Hematopoietic multipotent progenitor cell treated with erythropoietin and hydrocortisone succinate and interleukin-3 and kit ligand, for 8 days (in vitro differentiated cells): ENCODE measurements around the gene CHIC2.

Source experiments
- DNase-seq: peaks from one replicate; pipeline ENCODE4 v3.0.0-alpha.2; 2015

Gene CHIC2

GRCh38 chr4:53997898-53998297 is 66.5 kb downstream of the CHIC2 start:
- no peak for DNase-seq

DNA sequence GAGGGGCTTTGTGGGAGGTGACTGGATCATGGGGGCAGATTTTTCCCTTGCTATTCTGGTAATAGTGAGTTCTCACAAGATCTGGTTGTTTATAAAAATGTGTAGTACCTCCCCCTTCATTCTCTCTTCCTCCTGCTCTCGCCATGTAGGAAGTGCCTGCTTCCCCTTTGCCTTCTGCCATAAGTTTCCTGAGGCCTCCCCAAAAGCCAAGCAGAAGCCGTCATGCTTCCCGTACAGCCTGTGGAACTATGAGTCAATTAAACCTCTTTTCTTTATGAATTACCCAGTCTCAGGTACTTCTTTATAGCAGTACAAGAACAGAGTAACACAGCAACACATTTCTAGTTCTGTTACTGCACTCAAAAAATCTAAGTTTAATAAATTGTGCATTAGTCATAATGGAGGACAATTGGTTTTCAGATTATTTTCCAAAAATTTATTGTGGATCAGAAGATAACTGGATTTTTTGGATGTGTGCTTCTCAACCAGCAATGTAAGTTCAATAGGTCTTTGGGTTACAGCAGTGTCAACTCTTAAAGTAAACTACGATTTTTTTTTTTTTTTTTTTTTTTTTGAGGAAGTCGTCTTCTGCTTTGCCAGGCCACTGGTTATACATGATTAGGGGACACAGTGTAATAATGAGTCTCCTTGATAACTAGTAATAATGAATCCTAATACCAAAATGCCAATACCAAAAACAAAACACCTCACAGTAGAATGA is 69.9 kb downstream of the CHIC2 start:
- no peak for DNase-seq

- no peak for DNase-seq
Measured at GRCh38 chr4:53992785-53993184, 71.6 kb downstream of the CHIC2 start.

DNA sequence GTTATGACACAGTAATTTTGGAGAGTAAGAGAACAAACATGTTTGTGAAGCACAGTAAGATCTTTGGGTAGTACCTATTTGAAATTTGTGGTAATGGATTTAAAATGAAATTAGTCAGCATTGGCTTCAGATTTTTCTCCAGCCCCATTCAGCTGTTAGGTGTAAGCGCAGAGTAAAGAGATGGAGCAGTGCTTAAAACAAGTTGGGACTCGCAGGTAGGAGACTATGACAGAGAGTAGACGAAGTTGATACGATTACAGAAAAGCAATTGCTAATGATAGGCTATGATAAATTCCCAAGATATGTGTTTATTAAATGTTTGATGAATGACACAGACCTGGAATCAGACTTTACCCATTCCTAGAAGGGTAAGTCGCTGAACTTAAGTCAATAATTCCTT is 72.6 kb downstream of the CHIC2 start:
- DNase-seq: no peak

DNA sequence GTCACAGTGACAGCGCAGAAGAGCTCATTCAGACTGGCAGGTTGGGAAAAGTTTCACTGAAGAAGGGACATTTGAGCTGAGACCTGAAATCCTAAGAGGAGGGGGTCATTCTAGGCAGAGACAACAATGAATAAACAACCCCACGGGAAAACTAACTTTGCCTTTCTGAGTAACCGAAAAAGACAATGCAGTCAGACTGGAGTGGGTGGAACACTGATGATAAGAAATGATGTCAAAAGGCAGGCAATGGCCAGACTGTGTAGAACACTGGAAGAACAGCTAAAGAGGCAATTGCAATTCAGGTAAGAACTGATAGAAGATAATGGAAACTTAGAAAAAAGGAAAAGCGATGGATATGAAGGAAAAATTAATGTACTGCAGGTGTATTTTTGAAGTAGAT is 73.8 kb downstream of the CHIC2 start:
- no peak for DNase-seq

GRCh38 chr4:53987761-53988171 is 76.6 kb downstream of the CHIC2 start:
- DNase-seq: no peak

- DNase-seq: no peak
Measured at GRCh38 chr4:53986062-53986461, 78.3 kb downstream of the CHIC2 start.

- DNase-seq: no peak
Measured at GRCh38 chr4:53981567-53981966, 82.8 kb downstream of the CHIC2 start.

DNA sequence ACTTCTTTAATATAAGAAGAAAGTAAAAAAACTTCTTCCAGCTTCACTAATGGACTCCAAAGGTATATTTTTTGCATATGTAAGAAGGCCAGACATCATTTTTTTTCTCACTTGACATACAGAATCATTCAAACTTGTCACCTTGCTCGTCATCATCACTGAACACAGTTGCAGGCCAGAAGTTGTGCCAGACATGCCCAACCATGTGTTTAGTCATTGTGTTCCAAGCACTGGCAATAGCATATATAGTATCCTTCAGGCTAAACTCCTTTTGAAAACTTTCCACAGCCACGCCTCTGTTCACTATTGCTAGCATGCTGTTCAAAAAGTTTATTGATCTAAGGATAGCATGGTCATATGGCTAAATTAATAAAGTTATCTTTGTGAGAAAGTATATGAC is 83.3 kb downstream of the CHIC2 start:
- no peak for DNase-seq

- no peak for DNase-seq
Measured at GRCh38 chr4:53974561-53974960, 89.8 kb downstream of the CHIC2 start.

DNA sequence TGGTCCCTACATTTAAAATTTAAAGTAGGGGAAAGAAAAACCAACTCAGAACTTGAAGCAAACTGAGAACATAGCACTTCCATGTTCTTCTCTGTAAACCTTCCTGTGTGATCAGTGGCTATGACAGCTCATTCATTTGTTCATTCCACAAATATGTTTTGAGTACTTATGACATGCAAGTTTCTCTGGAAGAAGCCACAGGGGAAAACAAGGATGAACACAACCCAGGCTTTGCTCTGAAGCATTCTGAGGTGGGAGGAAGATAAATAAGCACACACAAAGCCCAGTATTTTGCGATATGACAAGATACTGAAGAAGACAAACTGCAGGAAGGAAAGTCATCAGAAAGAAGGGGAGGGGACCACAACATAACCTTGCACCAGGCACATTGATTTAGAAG is 96.4 kb downstream of the CHIC2 start:
- DNase-seq: no peak

GRCh38 chr4:53963781-53964180 is 100.6 kb downstream of the CHIC2 start:
- no peak for DNase-seq

DNA sequence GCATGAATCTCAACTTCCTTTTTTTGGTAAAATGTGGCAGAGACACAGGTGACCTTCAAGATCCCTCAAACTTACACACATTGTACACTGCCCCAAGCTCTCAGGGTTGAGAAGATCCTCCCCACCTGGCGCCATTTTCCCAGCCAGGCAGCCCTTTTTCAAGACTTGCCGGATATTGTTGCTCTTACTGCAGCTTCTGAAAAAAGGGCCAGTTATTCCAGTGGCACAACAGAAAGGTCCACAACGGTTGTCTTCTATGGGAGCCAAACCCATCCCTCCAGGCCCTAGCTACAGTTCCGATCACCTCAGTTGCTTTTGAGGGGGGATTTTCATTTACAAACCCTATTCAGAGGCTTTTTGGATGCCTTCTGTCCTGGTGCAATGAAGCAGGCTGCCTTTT is 101.1 kb downstream of the CHIC2 start:
- no peak for DNase-seq

GRCh38 chr4:53962516-53963225 is 101.7 kb downstream of the CHIC2 start:
- DNase-seq: no peak

- DNase-seq: no peak
Measured at GRCh38 chr4:53961351-53961750, 103.1 kb downstream of the CHIC2 start.

DNA sequence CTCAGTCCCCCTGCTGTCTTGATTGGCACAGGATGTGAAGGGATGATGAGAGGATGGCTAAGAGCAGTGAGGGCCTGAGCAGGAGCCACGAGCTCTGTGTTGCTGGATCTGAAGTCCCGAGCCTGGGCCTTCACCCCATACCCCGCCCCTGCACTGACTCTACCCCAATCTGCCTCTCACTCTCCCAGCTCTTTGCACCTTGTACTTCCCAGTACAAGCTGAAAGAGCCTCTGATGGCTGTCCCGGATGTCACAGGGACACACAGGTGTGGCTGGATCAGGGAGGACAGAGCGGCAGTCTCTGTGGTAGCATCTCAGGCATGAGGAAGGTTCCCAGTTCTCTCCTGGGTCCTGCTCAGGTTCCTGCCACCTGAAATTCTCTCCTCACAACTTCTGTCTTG is 103.6 kb downstream of the CHIC2 start:
- no peak for DNase-seq
